NB4 (cell line): ENCODE results near the gene ZNF317.

Experiments
- DNase-seq: peaks from one replicate; pipeline ENCODE4 v3.0.0; 2010; ENCODE audit warnings: low read depth
- H3K4me3 ChIP-seq: one replicate; pipeline ENCODE4 v1.5.1; 2011; ENCODE audit warnings: mild to moderate bottlenecking, low read depth, low read length, moderate library complexity
- MYC ChIP-seq: IDR thresholded peaks from 2 replicates; pipeline ENCODE4 v1.6.1; 2011; ENCODE audit warnings: low read depth, low read length
- POLR2A ChIP-seq: IDR thresholded peaks from 2 replicates; pipeline ENCODE4 v1.6.1; 2011; ENCODE audit warnings: mild to moderate bottlenecking; ENCODE audit not compliant: insufficient read length; ENCODE audit errors: extremely low read depth
- TF ChIP-seq, protein P1 (sequence below): IDR thresholded peaks from one replicate; pipeline ENCODE4 v1.5.1; 2012; ENCODE audit warnings: low read depth, low read length
- TF ChIP-seq, protein P2 (sequence below): IDR thresholded peaks from 2 replicates; pipeline ENCODE4 v1.6.1; 2011; ENCODE audit warnings: low read depth, low read length

The ZNF317 gene

GRCh38 chr19:9146882-9147281 lies 6.7 kb downstream of the ZNF317 start:
- no peak for DNase-seq
- TF ChIP-seq POLR2A: no peak
- TF ChIP-seq, protein P1, sequence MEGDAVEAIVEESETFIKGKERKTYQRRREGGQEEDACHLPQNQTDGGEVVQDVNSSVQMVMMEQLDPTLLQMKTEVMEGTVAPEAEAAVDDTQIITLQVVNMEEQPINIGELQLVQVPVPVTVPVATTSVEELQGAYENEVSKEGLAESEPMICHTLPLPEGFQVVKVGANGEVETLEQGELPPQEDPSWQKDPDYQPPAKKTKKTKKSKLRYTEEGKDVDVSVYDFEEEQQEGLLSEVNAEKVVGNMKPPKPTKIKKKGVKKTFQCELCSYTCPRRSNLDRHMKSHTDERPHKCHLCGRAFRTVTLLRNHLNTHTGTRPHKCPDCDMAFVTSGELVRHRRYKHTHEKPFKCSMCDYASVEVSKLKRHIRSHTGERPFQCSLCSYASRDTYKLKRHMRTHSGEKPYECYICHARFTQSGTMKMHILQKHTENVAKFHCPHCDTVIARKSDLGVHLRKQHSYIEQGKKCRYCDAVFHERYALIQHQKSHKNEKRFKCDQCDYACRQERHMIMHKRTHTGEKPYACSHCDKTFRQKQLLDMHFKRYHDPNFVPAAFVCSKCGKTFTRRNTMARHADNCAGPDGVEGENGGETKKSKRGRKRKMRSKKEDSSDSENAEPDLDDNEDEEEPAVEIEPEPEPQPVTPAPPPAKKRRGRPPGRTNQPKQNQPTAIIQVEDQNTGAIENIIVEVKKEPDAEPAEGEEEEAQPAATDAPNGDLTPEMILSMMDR: no peak
- TF ChIP-seq MYC: no peak
- TF ChIP-seq, protein P2, sequence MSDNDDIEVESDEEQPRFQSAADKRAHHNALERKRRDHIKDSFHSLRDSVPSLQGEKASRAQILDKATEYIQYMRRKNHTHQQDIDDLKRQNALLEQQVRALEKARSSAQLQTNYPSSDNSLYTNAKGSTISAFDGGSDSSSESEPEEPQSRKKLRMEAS: no peak
- no peak overlapping the region for H3K4me3 ChIP-seq

GRCh38 chr19:9148697-9149096 lies 8.5 kb downstream of the ZNF317 start:
- DNase-seq: no peak
- TF ChIP-seq POLR2A: no peak
- TF ChIP-seq, protein P1: no peak
- TF ChIP-seq, protein P2: no peak
- no peak for TF ChIP-seq MYC
- no peak overlapping the region for H3K4me3 ChIP-seq

- TF ChIP-seq POLR2A (no peak), MYC (no peak)
- TF ChIP-seq, protein P1: no peak
- TF ChIP-seq, protein P2: no peak
- no peak for DNase-seq
- no peak overlapping the region for H3K4me3 ChIP-seq
Measured at GRCh38 chr19:9149997-9150396, 9.8 kb downstream of the ZNF317 start.

GRCh38 chr19:9150650-9151049 lies 10.5 kb downstream of the ZNF317 start:
- DNase-seq: no peak
- TF ChIP-seq, protein P2: no peak
- TF ChIP-seq MYC (no peak), POLR2A (no peak)
- TF ChIP-seq, protein P1: no peak
- H3K4me3 ChIP-seq: no peak overlapping the region

DNA sequence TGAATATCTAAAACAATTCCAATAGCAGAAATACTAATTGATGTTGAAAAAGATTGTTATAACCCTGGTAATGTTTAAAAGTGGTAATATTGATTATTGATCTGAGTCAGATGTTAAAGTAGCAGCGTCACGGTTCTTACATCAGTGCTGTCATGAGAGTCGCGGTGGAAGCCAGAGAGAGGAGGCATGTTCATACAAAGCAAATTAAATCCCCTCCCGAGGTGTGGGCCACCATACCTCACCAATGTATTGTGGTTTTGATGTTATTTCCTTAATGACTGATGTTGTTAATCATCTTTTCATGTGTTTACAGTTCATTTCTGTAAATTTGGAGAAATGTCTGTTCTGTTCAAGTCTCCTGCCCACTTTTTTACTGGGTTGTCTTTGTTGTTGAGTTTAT lies 11.2 kb downstream of the ZNF317 start:
- no peak for DNase-seq
- no peak for TF ChIP-seq POLR2A
- TF ChIP-seq, protein P2: no peak
- TF ChIP-seq, protein P1: no peak
- no peak for TF ChIP-seq MYC
- no peak overlapping the region for H3K4me3 ChIP-seq

- no peak for DNase-seq
- H3K4me3 ChIP-seq: no peak overlapping the region
- TF ChIP-seq POLR2A (no peak), MYC (no peak)
- TF ChIP-seq, protein P1: no peak
- TF ChIP-seq, protein P2: no peak
Measured at GRCh38 chr19:9155591-9155990, 15.4 kb downstream of the ZNF317 start.
